HEK293 (cell line): Measurements from ENCODE around the gene MACROH2A1.

ENCODE experiments used
- CTCF ChIP-seq: fragments of 450-650 bp; formaldehyde crosslinking; IDR thresholded peaks from 2 replicates; pipeline ENCODE4 v1.5.1; 2016; ENCODE audit warnings: missing biosample characterization, missing genetic modification characterization
- PBX3 ChIP-seq: sonication (generic); formaldehyde crosslinking; IDR thresholded peaks from 2 replicates; pipeline ENCODE4 v1.8.1; 2022; ENCODE audit warnings: mild to moderate bottlenecking, moderate library complexity, missing genetic modification reagents
- ZBTB26 ChIP-seq: fragments of 450-650 bp; formaldehyde crosslinking; optimal IDR thresholded peaks from 2 replicates; pipeline ENCODE3; 2016; ENCODE audit warnings: missing biosample characterization, mild to moderate bottlenecking, missing genetic modification characterization
- ZBTB7A ChIP-seq: fragments of 450-650 bp; formaldehyde crosslinking; IDR thresholded peaks from 2 replicates; pipeline ENCODE4 v1.5.1; 2016; ENCODE audit warnings: low read depth, missing biosample characterization, missing genetic modification characterization

GRCh38 chr5:135367076-135367475 lies 32.0 kb downstream of the MACROH2A1 start:
- no peak for TF ChIP-seq ZBTB26 (tag by site-specific recombination)
- no peak for TF ChIP-seq CTCF
- no peak for TF ChIP-seq ZBTB7A (tag by site-specific recombination)
- TF ChIP-seq PBX3 (CRISPR knock-in tag): no peak
